ENCODE measurements around the gene ARNT2. TPM values are rescaled to one million over a fixed set of nuclear protein-coding genes. Genes with fewer than 3 reads are reported as not detected.
A peak's percentile ranks its signal among the peaks of the same experiment; 100 is the strongest.

Gene ARNT2
- total RNA-seq, 1 donor, result 20.7 TPM

DNA sequence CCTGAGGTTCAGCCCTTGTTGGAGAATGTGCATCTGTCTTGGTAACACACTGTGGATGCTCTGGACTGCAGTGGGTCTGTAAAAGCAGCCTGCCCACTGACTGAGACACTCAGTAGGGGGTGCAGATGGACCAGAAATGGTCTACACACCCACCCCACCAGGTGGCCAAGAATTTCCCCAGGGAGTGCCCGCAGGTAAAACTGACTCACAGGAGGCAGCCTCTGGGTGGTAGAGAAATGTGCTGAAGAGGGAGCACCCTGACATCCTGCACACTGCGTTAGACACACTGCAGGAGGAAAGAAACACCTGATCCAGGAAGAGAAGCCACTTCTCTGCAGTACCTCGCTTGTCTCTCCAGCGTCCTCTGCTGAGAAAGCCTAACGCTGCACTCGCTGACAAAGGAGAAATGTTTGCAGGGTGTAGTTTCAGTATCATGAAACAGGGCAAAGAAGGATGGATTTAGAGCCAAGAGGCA lies 181.4 kb downstream of the ARNT2 start:
- TF ChIP-seq, protein P1, sequence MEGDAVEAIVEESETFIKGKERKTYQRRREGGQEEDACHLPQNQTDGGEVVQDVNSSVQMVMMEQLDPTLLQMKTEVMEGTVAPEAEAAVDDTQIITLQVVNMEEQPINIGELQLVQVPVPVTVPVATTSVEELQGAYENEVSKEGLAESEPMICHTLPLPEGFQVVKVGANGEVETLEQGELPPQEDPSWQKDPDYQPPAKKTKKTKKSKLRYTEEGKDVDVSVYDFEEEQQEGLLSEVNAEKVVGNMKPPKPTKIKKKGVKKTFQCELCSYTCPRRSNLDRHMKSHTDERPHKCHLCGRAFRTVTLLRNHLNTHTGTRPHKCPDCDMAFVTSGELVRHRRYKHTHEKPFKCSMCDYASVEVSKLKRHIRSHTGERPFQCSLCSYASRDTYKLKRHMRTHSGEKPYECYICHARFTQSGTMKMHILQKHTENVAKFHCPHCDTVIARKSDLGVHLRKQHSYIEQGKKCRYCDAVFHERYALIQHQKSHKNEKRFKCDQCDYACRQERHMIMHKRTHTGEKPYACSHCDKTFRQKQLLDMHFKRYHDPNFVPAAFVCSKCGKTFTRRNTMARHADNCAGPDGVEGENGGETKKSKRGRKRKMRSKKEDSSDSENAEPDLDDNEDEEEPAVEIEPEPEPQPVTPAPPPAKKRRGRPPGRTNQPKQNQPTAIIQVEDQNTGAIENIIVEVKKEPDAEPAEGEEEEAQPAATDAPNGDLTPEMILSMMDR (IDR thresholded peaks at IDR 0.05; ENCODE audit: insufficient read depth, low read depth, low read length), result no peak
- H3K4me3 ChIP-seq (ENCODE audit: low read depth, low read length), result no peak overlapping the region
- DNase-seq (ENCODE audit: low read depth), result no peak

DNA sequence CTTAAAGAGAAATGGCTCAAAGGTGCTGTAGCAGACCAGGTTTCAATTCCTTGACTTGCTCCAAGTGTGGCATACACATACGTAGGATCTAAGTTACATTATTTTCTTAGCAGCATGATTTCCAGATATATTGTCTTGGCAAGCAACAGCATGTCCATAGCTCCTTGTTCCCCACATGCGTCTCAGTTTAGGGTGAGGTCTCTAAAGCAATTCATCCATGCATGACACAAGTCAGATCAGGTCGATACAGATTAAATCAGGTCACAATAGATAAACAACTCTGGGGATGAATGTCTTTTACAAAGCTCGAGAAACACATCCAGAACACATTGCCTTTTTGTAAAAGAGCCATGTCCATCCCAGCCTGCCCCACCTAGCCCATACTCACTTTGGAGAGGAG lies 182.0 kb downstream of the ARNT2 start:
- no peak overlapping the region for H3K4me3 ChIP-seq (ENCODE audit: low read depth, low read length)
- DNase-seq (ENCODE audit: low read depth), result no peak
- TF ChIP-seq, protein P1 (IDR thresholded peaks at IDR 0.05; ENCODE audit: insufficient read depth, low read depth, low read length), result no peak

DNA sequence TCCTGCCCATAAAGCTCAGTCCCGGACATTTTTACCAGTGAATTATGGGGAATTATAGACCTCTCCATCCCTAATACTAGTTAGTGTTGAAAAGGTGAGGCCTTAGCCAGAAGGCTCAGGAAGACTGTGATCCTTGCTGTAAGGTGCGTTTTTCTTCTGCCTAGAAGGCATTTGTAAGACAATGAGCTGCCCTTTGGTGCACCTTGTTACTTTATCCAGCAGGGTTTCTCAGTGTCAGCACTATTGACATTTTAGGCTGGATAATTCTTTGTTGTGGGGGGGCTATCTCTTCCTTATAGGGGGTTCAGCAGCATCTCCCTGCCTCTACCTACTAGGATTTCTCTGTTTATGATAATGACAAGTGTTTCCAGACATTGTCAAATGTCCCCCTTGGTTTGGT lies 182.8 kb downstream of the ARNT2 start:
- TF ChIP-seq, protein P1 (IDR thresholded peaks at IDR 0.05; ENCODE audit: insufficient read depth, low read depth, low read length), result no peak
- DNase-seq (ENCODE audit: low read depth), result no peak
- no peak overlapping the region for H3K4me3 ChIP-seq (ENCODE audit: low read depth, low read length)

DNA sequence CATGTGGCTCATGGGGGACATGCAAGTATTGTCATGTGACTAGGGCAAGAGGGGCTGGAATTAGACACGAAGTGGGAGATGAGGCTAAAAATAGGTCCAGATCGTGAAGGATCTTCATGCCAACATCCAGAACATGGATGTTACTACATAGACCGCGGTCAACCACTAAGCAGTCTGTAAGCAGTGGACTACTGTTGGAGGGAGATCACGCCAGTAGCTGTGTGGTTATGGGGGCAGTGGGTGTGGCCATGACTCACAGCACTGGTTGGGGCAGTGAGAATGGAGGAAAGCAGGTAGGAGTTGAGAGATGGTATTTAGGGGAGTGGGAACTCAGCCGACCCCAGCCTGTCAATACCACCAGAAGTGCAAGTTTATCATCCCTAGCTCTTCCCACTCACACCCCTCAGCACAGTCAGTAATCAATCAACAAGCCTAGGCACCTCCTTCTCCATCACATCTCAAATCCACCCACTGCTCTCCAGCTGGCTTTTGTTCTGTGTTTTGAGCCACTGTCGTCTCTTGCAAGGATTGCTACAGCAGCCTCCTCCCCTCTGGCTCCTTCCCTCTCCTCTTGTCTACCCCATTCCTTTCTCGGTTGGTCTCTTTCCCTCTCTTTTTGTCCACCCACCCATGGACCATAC lies 183.8 kb downstream of the ARNT2 start:
- peak; percentile 47 for DNase-seq (ENCODE audit: low read depth)
- TF ChIP-seq, protein P1 (IDR thresholded peaks at IDR 0.05; ENCODE audit: insufficient read depth, low read depth, low read length), result no peak

DNA sequence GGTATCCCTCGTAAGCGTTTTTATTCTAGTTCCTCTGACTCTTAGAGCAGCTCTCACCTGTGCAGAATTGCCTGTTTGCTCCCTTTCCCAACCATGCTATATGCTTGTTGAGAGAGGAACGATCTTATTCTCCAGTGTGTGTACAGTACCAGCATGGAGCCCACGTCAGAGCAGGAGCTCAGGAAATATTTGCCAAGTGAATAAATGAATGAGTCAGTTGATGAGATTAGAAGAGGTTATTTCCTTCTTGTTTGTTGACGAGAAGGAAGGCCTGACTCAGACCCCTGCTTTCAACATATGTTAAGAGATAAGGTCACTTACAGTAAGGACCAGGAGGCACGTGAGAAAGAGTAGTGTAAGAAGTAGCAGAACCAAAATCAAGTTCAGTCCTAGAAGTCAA lies 184.6 kb downstream of the ARNT2 start:
- DNase-seq (ENCODE audit: low read depth), result peak; percentile 95
- H3K4me3 ChIP-seq (ENCODE audit: low read depth, low read length), result no peak overlapping the region
- TF ChIP-seq, protein P1 (IDR thresholded peaks at IDR 0.05; ENCODE audit: insufficient read depth, low read depth, low read length), result no peak

More for the DNA sequence above, 183.8 kb downstream of the ARNT2 start:
- H3K4me3 ChIP-seq (ENCODE audit: low read depth, low read length), result no peak overlapping the region

DNA sequence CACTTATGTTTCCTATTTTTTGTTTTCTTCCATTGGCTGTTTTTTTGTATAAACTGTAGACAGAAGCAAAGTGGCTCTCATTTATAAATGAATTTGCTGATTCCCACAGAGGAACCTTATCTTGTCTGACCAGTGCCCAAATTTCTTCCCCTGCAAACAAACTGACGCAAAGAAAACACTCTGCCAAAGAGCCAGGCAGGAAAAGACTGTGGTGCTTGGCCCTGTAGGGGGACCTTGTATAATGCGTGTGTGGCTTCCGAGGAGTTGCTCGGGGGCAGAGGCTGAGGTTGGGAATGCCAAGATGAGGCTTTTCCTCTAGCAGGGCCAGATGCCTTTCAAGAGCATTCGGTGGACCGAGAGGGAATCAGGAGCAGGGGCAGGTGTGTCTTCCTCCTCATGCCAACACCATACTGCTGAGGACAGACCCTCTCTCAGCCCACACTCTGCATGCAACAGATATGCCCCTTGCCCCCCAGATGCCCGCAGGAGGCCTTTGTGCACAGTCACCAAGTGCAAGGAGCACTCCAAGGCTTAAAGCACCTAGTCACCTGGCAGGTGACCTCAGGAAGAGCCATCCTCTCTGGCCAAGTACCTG lies 186.7 kb downstream of the ARNT2 start:
- TF ChIP-seq, protein P1 (IDR thresholded peaks at IDR 0.05; ENCODE audit: insufficient read depth, low read depth, low read length), result no peak
- H3K4me3 ChIP-seq (ENCODE audit: low read depth, low read length), result no peak overlapping the region
- DNase-seq (ENCODE audit: low read depth), result no peak
